ENCODE data around the gene TSPAN18. TPM values are rescaled to one million over a fixed set of nuclear protein-coding genes. Genes with fewer than 3 reads are reported as not detected.

TSPAN18 gene
- total RNA-seq, 1 donor from 2014 or later: 38.4 TPM

DNA sequence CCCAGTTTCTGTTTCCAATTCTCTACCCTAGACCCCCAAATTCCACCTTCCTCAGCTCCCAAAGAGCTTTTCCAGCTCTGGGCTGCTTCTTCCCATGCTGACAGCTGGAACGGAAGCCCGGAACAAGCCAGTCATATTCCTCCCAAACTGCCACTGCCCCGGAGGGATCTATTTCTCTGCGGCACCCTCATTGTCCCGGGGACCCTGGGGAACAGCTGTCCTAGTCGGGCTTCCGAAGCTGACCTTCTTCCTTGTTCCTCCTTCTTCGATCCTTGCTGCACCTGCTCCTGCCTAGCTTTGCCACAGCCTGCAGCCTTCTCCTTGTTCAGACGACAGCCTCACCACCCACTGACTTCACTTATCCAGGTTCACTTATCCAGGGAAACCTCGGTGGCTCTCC, 105.7 kb downstream of the TSPAN18 start:
- intact Hi-C loops (cut with DNase I): no loop called here
- H3K27ac ChIP-seq: no peak overlapping the region
- TF ChIP-seq, protein P1, sequence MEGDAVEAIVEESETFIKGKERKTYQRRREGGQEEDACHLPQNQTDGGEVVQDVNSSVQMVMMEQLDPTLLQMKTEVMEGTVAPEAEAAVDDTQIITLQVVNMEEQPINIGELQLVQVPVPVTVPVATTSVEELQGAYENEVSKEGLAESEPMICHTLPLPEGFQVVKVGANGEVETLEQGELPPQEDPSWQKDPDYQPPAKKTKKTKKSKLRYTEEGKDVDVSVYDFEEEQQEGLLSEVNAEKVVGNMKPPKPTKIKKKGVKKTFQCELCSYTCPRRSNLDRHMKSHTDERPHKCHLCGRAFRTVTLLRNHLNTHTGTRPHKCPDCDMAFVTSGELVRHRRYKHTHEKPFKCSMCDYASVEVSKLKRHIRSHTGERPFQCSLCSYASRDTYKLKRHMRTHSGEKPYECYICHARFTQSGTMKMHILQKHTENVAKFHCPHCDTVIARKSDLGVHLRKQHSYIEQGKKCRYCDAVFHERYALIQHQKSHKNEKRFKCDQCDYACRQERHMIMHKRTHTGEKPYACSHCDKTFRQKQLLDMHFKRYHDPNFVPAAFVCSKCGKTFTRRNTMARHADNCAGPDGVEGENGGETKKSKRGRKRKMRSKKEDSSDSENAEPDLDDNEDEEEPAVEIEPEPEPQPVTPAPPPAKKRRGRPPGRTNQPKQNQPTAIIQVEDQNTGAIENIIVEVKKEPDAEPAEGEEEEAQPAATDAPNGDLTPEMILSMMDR (IDR thresholded peaks at IDR 0.05): no peak

DNA sequence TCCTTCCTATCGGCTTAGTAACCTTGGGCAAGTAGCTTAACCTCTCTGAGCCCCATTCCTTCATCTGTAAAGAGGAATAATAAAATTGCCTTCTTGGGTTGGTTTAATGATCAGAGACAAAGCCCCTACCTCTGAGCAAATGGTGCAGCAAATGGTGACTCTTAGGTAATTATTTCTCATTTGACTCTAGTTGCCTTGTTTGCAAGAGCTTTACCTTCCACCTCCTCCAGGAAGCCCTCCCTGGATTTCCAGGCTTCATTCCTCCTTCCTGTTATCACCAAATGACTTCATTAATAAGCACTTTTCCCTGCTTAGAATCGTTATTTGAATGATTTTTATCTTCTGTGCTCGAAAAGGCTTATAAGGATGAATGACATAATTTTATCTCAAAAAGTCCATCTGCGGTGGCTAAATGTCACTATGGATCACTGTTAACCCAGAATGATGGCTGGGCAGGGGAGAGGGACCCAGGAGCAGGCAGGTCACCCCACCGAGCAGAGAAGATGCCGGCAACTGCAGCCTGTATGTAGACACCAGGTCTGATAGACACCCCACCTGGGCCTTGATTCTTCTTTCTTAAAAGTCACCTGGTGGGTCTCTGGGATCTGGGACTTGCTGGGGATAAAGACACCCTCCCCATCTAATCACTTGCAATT, 106.6 kb downstream of the TSPAN18 start:
- no peaks in the 10 kb centered on the region for H3K9me3 ChIP-seq
- DNase-seq (no peak), ATAC-seq (no peak)
- H3K27ac ChIP-seq: no peak overlapping the region
- H3K36me3 ChIP-seq: no peaks in the 10 kb centered on the region
- no peaks in the 10 kb centered on the region for H3K27me3 ChIP-seq (ENCODE audit: low read depth)
- intact Hi-C loops (cut with DNase I): no loop called here
- TF ChIP-seq, protein P1 (IDR thresholded peaks at IDR 0.05): no peak
- H3K4me1 ChIP-seq: peaks cover 5% of the 10 kb centered on the region
- H3K4me3 ChIP-seq: no peak overlapping the region

More for the DNA sequence above, 105.7 kb downstream of the TSPAN18 start:
- Histone ChIP-seq H3K4me3 (no peak overlapping the region), H3K4me1 (peaks cover 5% of the 10 kb centered on the region), H3K9me3 (no peaks in the 10 kb centered on the region), H3K36me3 (no peaks in the 10 kb centered on the region), H3K27me3 (ENCODE audit: low read depth) (no peaks in the 10 kb centered on the region)
- DNase-seq (no peak), ATAC-seq (no peak)

DNA sequence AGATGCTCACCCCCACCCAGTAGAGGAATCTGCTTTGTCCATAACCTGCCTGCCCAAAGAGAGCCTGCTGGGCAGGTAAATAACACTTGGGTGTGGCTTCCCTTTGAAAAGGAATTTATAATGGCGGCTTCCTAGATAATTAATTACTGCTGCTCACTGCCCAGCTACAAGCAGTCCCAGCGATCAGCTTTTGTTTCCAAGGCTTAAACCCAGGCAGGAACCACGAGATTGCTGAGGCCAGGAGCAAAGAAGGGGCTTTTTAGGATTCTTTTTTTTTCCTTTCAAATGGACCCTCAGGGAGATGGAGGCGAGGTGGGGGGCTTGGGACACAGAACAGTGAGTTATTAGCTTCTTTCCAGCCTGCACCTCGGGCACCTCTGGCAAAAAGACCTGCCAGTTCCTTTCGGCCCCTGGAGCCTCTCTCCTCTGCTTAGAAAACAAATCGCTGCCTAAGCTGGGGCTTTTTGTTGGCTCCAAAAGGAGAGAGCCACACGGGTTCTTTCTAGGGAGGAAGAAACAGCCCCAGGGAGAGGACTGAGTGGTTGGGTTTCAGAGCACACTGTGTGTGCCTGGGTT, 107.2 kb downstream of the TSPAN18 start:
- Histone ChIP-seq H3K36me3 (no peaks in the 10 kb centered on the region), H3K27me3 (ENCODE audit: low read depth) (no peaks in the 10 kb centered on the region), H3K4me3 (no peak overlapping the region), H3K4me1 (peaks cover 5% of the 10 kb centered on the region), H3K9me3 (no peaks in the 10 kb centered on the region), H3K27ac (peak overlapping the region; percentile 31)
- intact Hi-C loops (cut with DNase I): no loop called here
- TF ChIP-seq, protein P1 (IDR thresholded peaks at IDR 0.05): no peak
- ATAC-seq (no peak), DNase-seq (no peak)

DNA sequence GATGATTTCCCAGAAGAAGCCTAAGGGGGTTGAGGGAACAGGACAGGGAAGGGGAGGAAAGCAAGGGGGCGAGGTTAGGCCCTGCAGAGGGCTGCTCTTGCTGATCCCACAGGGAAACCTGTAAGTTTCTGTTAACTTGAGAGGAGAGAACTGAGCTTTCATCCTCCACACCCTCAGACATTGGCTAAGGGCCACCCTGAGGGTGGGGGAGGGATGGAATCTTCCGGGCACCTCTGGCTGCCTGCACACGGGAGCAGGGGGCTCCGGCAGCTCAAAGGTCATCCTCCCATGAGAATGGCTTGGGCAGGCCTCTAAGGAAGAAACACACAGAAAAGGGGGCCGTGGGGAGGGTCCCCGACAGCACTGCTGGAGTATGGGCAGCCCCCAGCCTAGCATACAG, 108.1 kb downstream of the TSPAN18 start:
- no peak for ATAC-seq
- peaks cover 5% of the 10 kb centered on the region for H3K4me1 ChIP-seq
- H3K4me3 ChIP-seq: no peak overlapping the region
- H3K36me3 ChIP-seq: no peaks in the 10 kb centered on the region
- TF ChIP-seq, protein P1 (IDR thresholded peaks at IDR 0.05): no peak
- H3K9me3 ChIP-seq: no peaks in the 10 kb centered on the region
- intact Hi-C loops (cut with DNase I): no loop called here
- no peaks in the 10 kb centered on the region for H3K27me3 ChIP-seq (ENCODE audit: low read depth)
- DNase-seq: no peak
- H3K27ac ChIP-seq: no peak overlapping the region

DNA sequence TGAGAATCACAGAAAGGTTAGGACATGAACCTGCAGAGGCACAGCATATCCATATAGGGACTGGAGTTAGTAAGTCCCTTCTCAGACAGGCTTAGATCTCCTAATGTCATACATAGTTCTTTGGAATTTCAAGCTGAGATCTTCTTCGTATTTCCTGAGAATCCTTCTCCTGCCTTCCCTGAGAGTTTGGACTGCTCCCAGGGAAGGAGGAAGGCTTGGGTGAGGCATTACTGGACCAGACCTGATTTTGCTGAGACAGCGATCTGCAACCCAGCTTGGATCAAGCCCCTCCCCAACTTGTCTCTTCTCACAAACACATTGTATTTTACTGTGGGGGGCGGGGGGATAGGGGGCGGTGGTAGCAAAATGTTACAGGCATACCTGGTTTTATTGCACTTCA, 108.5 kb downstream of the TSPAN18 start:
- ATAC-seq: no peak
- H3K4me1 ChIP-seq: peaks cover 5% of the 10 kb centered on the region

More for the DNA sequence above, 108.5 kb downstream of the TSPAN18 start:
- H3K27me3 ChIP-seq (ENCODE audit: low read depth): no peaks in the 10 kb centered on the region
- no peak overlapping the region for H3K4me3 ChIP-seq
- DNase-seq: no peak
- TF ChIP-seq, protein P1 (IDR thresholded peaks at IDR 0.05): no peak
- intact Hi-C loops (cut with DNase I): no loop called here
- H3K36me3 ChIP-seq: no peaks in the 10 kb centered on the region
- H3K27ac ChIP-seq: no peak overlapping the region
- no peaks in the 10 kb centered on the region for H3K9me3 ChIP-seq

Measured in lower lobe of right lung (tissue), 2 donors.